ENCODE measurements around the gene MTHFD1.

The MTHFD1 gene

GRCh38 chr14:64416348-64416932 lies 28.3 kb downstream of the MTHFD1 start:
- Histone ChIP-seq H4K91ac (ENCODE audit: low read depth, low read length) (no peak overlapping the region), H3K4me2 (ENCODE audit: low read length) (no peak overlapping the region), H3K4me1 (ENCODE audit: control insufficient read depth in 1 of 2, insufficient read depth in 2 of 2, low read length in 2 of 2) (peaks cover 2 to 3% of the 10 kb centered on the region in 2 experiments), H2BK5ac (ENCODE audit: low read depth, low read length, poor library complexity) (no peak overlapping the region), H2AFZ (ENCODE audit: insufficient read depth, low read length, poor library complexity) (no peak overlapping the region), H2BK120ac (ENCODE audit: insufficient read depth, low read length, poor library complexity) (no peak overlapping the region), H3K4ac (ENCODE audit: low read depth, low read length) (no peak overlapping the region), H3K9me3 (ENCODE audit: insufficient read depth, low read depth, low read length) (no peaks in the 10 kb centered on the region), H3K18ac (ENCODE audit: low read length) (no peak overlapping the region), H2BK12ac (ENCODE audit: low read length) (no peak overlapping the region), H4K12ac (ENCODE audit: low read depth, low read length) (no peak overlapping the region), H4K8ac (ENCODE audit: low read depth, low read length) (no peak overlapping the region), H3K27ac (ENCODE audit: low read depth, low read length) (no peak overlapping the region), H3K36me3 (ENCODE audit: control insufficient read depth in 1 of 2, insufficient read depth in 2 of 2, low read length in 2 of 2) (peaks cover 15 to 27% of the 10 kb centered on the region in 2 experiments), H2AK5ac (ENCODE audit: low read length) (no peak overlapping the region), H3K4me3 (ENCODE audit: low read depth, low read length) (no peak overlapping the region), H3K23ac (ENCODE audit: low read length) (no peak overlapping the region), H3K9ac (ENCODE audit: low read length) (no peak overlapping the region), H3K27me3 (ENCODE audit: insufficient read depth, low read length) (no peaks in the 10 kb centered on the region), H3K14ac (ENCODE audit: low read length) (no peak overlapping the region), H3K79me1 (ENCODE audit: low read length) (no peaks in the 10 kb centered on the region), H3K79me2 (ENCODE audit: control insufficient read depth, insufficient read depth, low read length, poor library complexity) (no peaks in the 10 kb centered on the region)
- no CpG with 5 or more reads among the region's 3 CpGs for WGBS (ENCODE audit: extremely low coverage, insufficient coverage, insufficient read length)
- DNase-seq: no peak

DNA sequence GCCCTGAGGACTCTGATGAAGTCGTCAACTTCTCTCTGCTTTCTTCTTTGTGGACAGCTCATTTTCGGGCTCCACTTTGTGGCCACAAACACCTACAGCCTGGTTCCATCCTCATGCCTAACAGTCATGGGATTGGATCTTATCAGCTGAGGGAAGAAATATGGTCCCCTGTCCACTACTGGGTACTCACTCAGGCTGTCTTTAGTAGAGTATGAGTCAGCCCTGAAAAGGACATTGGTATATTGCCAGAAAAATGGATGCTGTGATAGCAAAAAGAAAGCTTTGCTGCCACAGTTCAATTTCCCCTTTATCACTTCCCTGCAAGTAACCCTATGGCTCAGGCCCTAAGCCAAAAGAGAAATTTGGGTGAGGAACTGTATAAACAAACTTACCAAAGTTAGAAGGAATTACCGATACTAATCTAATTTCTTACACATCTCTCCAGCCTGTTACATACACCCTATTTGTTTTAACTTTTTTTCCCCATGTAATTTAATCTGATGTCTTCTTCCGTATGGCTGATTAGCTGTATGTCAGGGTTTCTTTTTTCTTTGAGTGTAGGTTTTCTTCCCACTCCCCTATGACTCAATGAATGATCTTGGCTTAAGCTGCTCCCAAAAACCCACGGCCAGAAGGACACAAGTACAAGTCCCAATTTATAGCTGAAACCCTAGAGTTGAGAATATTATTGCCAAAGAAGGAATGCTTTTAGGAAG lies 29.1 kb downstream of the MTHFD1 start:
- Histone ChIP-seq H3K4ac (ENCODE audit: low read depth, low read length) (no peak overlapping the region), H2BK120ac (ENCODE audit: insufficient read depth, low read length, poor library complexity) (no peak overlapping the region), H3K23ac (ENCODE audit: low read length) (no peak overlapping the region), H3K9ac (ENCODE audit: low read length) (no peak overlapping the region), H2AFZ (ENCODE audit: insufficient read depth, low read length, poor library complexity) (no peak overlapping the region), H3K4me3 (ENCODE audit: low read depth, low read length) (no peak overlapping the region), H3K14ac (ENCODE audit: low read length) (no peak overlapping the region), H4K91ac (ENCODE audit: low read depth, low read length) (no peak overlapping the region), H3K18ac (ENCODE audit: low read length) (no peak overlapping the region), H3K27ac (ENCODE audit: low read depth, low read length) (no peak overlapping the region), H3K79me1 (ENCODE audit: low read length) (no peaks in the 10 kb centered on the region), H3K36me3 (ENCODE audit: control insufficient read depth in 1 of 2, insufficient read depth in 2 of 2, low read length in 2 of 2) (peaks cover 15 to 27% of the 10 kb centered on the region in 2 experiments), H3K27me3 (ENCODE audit: insufficient read depth, low read length) (no peaks in the 10 kb centered on the region), H2AK5ac (ENCODE audit: low read length) (no peak overlapping the region), H4K8ac (ENCODE audit: low read depth, low read length) (no peak overlapping the region), H4K12ac (ENCODE audit: low read depth, low read length) (no peak overlapping the region), H2BK12ac (ENCODE audit: low read length) (no peak overlapping the region), H3K4me2 (ENCODE audit: low read length) (no peak overlapping the region), H3K9me3 (ENCODE audit: insufficient read depth, low read depth, low read length) (no peaks in the 10 kb centered on the region), H3K79me2 (ENCODE audit: control insufficient read depth, insufficient read depth, low read length, poor library complexity) (no peaks in the 10 kb centered on the region), H3K4me1 (ENCODE audit: control insufficient read depth in 1 of 2, insufficient read depth in 2 of 2, low read length in 2 of 2) (peaks cover 2 to 3% of the 10 kb centered on the region in 2 experiments), H2BK5ac (ENCODE audit: low read depth, low read length, poor library complexity) (no peak overlapping the region)
- DNase-seq: no peak
- WGBS (ENCODE audit: extremely low coverage, insufficient coverage, insufficient read length): no CpG with 5 or more reads among the region's 5 CpGs

- Histone ChIP-seq H3K18ac (ENCODE audit: low read length) (no peak overlapping the region), H3K23ac (ENCODE audit: low read length) (no peak overlapping the region), H3K4ac (ENCODE audit: low read depth, low read length) (no peak overlapping the region), H3K27me3 (ENCODE audit: insufficient read depth, low read length) (no peaks in the 10 kb centered on the region), H3K9me3 (ENCODE audit: insufficient read depth, low read depth, low read length) (no peaks in the 10 kb centered on the region), H2BK120ac (ENCODE audit: insufficient read depth, low read length, poor library complexity) (no peak overlapping the region), H3K4me1 (ENCODE audit: control insufficient read depth in 1 of 2, insufficient read depth in 2 of 2, low read length in 2 of 2) (peaks cover 2 to 3% of the 10 kb centered on the region in 2 experiments), H2BK5ac (ENCODE audit: low read depth, low read length, poor library complexity) (no peak overlapping the region), H3K4me2 (ENCODE audit: low read length) (no peak overlapping the region), H3K79me1 (ENCODE audit: low read length) (no peaks in the 10 kb centered on the region), H3K79me2 (ENCODE audit: control insufficient read depth, insufficient read depth, low read length, poor library complexity) (no peaks in the 10 kb centered on the region), H3K14ac (ENCODE audit: low read length) (no peak overlapping the region), H3K27ac (ENCODE audit: low read depth, low read length) (no peak overlapping the region), H2BK12ac (ENCODE audit: low read length) (no peak overlapping the region), H3K36me3 (ENCODE audit: control insufficient read depth in 1 of 2, insufficient read depth in 2 of 2, low read length in 2 of 2) (peaks cover 14 to 26% of the 10 kb centered on the region in 2 experiments), H2AFZ (ENCODE audit: insufficient read depth, low read length, poor library complexity) (no peak overlapping the region), H4K91ac (ENCODE audit: low read depth, low read length) (no peak overlapping the region), H3K4me3 (ENCODE audit: low read depth, low read length) (no peak overlapping the region), H4K8ac (ENCODE audit: low read depth, low read length) (no peak overlapping the region), H2AK5ac (ENCODE audit: low read length) (no peak overlapping the region), H4K12ac (ENCODE audit: low read depth, low read length) (no peak overlapping the region), H3K9ac (ENCODE audit: low read length) (no peak overlapping the region)
- no peak for DNase-seq
- WGBS (ENCODE audit: extremely low coverage, insufficient coverage, insufficient read length): no CpG with 5 or more reads among the region's 7 CpGs
Observed at GRCh38 chr14:64417771-64418125, 29.6 kb downstream of the MTHFD1 start.

DNA sequence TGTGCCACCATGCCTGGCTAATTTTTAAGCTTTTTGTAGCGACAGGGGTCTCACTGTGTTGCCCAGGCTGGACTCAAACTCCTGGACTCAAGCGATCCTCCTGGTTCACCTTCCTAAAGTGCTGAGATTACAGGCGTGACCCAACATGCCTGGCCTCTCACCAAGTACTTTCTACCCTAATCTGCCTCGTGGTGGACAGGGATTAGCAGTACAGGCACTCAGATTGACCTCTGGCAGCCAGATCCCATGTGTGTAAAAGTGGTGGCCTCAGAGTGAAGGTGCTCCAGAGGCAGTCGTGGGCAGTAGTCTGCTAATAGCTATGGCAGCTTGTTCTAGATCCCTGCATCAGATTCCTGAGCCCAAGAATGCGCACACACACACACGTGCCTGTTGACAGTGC lies 30.9 kb downstream of the MTHFD1 start:
- H3K23ac ChIP-seq (ENCODE audit: low read length): no peak overlapping the region
- peaks cover 2 to 3% of the 10 kb centered on the region in 2 experiments for H3K4me1 ChIP-seq (ENCODE audit: control insufficient read depth in 1 of 2, insufficient read depth in 2 of 2, low read length in 2 of 2)
- no peak overlapping the region for H2BK12ac ChIP-seq (ENCODE audit: low read length)
- H2AK5ac ChIP-seq (ENCODE audit: low read length): no peak overlapping the region
- no peaks in the 10 kb centered on the region for H3K27me3 ChIP-seq (ENCODE audit: insufficient read depth, low read length)
- H3K4ac ChIP-seq (ENCODE audit: low read depth, low read length): no peak overlapping the region
- no peak overlapping the region for H4K91ac ChIP-seq (ENCODE audit: low read depth, low read length)
- no peaks in the 10 kb centered on the region for H3K9me3 ChIP-seq (ENCODE audit: insufficient read depth, low read depth, low read length)
- H3K79me2 ChIP-seq (ENCODE audit: control insufficient read depth, insufficient read depth, low read length, poor library complexity): no peaks in the 10 kb centered on the region
- H3K79me1 ChIP-seq (ENCODE audit: low read length): no peaks in the 10 kb centered on the region
- H4K8ac ChIP-seq (ENCODE audit: low read depth, low read length): no peak overlapping the region
- no peak overlapping the region for H2AFZ ChIP-seq (ENCODE audit: insufficient read depth, low read length, poor library complexity)
- H3K9ac ChIP-seq (ENCODE audit: low read length): no peak overlapping the region
- H3K18ac ChIP-seq (ENCODE audit: low read length): no peak overlapping the region
- H3K27ac ChIP-seq (ENCODE audit: low read depth, low read length): no peak overlapping the region
- DNase-seq: no peak
- no peak overlapping the region for H3K4me3 ChIP-seq (ENCODE audit: low read depth, low read length)
- no peak overlapping the region for H2BK5ac ChIP-seq (ENCODE audit: low read depth, low read length, poor library complexity)
- H2BK120ac ChIP-seq (ENCODE audit: insufficient read depth, low read length, poor library complexity): no peak overlapping the region
- WGBS (ENCODE audit: extremely low coverage, insufficient coverage, insufficient read length): no CpG with 5 or more reads among the region's 7 CpGs
- peaks cover 12 to 24% of the 10 kb centered on the region in 2 experiments for H3K36me3 ChIP-seq (ENCODE audit: control insufficient read depth in 1 of 2, insufficient read depth in 2 of 2, low read length in 2 of 2)
- no peak overlapping the region for H3K14ac ChIP-seq (ENCODE audit: low read length)
- H4K12ac ChIP-seq (ENCODE audit: low read depth, low read length): no peak overlapping the region
- H3K4me2 ChIP-seq (ENCODE audit: low read length): no peak overlapping the region

All from trophoblast cell (in vitro differentiated cells and primary cell).